ENCODE data around the gene HTATSF1.

The HTATSF1 gene

GRCh38 chrX:136491832-136492231 lies 5.6 kb upstream of the HTATSF1 start:
- no peak for DNase-seq

DNA sequence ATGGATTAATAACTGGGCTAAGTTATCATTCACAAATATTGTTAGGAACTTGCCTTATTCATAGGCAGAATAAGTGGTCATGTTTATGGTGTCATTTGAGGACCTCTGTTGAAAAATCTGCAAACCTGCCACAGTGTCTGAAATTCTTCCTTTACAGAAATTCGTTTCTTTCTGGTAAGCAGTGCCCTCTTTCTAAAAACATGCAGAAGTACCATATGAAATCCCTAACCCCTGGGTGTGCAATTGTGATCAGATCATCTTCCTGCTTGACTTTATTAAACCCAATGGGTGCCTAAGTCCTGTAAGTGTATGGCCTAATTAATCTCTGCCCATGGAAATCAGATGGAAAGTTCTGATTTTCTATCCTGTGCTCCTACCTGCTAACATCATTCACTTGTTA lies 4.4 kb upstream of the HTATSF1 start:
- DNase-seq: no peak

DNA sequence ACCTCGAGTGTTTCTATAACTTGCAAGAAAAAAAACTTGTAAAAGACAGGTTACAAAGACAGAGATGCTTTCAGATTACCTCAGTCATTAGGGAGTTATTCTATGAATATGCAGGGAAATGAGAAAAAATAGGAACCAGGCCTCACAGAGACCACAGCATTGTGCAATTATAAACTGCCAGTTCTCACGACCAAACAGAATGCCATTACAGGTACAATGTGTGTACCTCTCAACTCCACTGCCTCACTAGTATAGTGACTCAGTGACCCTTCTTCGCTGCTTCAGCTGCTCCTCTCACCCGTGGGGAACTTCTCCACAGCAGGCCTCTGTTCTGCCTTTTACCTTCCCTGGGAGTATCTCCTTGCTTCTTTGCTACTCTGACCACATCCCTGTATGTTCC lies 2.3 kb upstream of the HTATSF1 start:
- no peak for DNase-seq

DNA sequence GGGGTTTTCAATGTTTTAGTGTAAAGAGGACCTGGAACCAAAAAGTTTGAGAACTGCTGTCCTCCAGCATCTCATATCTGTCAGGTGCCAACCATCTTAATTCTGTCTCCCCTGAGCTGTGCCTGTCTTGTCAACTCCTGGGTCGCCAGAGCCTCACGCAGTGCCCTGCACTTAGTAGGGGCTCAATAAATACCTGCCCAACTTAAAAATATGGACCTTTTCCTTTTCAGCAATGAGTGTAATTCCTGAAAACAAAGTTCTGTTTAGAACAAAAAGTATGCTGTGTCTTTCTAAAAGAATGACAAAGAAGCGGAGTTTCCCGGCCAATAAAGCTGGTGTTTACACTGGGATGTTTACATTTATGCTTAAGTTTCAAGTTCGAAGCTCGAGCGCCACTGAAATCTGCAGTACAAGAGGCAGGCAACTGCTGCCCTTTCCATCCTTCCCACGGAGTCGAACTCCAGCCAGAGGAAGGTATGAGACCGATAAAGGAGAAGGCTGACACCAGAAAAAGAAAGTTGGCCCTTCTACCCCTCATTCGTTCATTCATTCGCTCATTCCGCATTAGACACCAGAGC lies 1.1 kb upstream of the HTATSF1 start:
- no peak for DNase-seq

- peak; percentile 84 for DNase-seq
These were observed 432 bp upstream of the HTATSF1 start for GRCh38 chrX:136496764-136497555.

GRCh38 chrX:136519069-136519468 lies 21.7 kb downstream of the HTATSF1 start:
- DNase-seq: no peak

DNA sequence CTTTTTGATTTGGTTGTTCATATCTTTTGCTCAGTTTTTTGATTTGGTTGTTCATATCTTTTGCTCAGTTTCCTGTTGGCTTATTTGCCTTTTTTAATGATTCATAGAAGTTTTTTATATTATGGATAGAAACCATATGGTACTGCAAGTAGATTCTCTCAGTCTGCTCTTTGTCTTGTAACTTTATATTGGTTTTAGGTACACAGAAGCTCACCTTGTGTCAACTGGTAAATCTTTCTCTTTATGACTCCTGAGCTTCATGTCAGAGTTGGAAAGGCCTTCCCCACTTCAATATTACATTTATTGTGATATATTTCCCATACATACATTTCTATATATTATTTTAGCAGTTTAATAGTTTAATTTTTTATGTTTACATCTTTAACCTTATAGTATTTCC lies 26.4 kb downstream of the HTATSF1 start:
- no peak for DNase-seq

DNA sequence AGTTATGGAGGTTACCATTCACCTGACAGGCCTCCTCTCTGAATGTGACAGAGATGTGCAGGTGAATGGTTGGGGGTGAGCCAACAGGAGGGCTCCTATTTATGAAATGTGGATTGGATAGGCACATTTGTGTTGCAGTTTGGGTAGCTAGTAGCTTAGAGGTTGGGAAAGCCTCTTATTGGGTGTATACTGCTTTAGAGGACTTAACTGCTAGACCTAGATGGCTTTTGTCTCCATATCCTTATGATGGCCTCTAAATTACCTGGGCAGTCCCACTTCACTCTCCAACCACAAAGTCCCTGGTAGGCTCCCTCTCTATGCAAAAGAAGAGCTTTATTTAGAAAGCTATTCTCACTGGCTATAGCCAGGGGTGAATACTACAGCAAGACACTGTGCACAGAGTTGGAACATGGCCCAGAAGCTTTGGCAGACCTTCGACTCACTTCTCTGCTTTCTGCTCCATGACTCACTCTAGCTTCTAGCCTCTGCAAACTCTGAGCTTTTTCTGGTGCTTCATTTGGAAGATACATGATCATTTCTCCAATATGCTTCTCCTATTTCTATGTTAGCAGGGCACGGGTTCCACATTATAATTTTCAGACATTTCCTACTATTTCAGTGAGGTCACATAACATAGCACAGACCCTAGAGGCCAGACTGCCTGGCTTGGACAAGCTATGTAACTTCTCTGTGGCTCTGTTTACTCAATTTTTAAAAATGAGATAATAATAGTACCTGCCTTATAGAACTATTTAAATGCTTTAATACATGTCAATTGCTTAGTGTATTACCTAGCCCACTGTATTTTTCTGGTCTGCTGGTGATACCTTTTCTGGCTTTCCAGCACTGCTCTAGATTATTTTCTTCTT lies 28.6 kb downstream of the HTATSF1 start:
- DNase-seq: no peak

DNA sequence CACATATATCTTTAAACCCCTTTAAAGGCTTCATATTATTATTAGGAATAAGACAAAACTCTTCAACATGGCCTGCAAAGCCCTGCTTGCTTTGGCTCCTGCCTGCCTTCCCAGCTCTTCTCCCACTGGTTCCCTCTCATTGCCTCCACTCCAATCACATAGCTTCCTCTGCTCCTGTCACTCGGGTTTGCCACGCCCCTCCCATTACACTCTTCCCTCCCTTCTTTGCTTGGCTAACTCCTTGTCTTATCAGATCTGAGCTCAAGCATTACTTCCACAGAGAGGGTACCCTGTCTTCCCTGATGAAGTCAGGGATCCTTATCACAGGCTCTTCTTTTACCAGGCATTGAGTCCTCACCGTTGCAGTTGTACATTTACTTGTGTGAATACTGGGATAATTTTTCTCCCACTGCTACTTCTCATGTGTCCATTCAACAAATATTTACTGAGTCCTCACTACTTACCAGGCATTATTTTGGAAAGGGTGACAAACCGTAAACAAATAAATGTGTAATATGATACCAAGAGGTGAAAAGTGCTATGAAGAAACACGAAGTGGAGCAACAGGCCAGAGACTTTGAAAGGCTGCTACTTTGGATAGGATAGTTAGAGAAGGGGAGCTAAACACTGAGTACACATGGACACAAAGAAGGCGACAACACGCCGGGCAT lies 31.4 kb downstream of the HTATSF1 start:
- DNase-seq: no peak

DNA sequence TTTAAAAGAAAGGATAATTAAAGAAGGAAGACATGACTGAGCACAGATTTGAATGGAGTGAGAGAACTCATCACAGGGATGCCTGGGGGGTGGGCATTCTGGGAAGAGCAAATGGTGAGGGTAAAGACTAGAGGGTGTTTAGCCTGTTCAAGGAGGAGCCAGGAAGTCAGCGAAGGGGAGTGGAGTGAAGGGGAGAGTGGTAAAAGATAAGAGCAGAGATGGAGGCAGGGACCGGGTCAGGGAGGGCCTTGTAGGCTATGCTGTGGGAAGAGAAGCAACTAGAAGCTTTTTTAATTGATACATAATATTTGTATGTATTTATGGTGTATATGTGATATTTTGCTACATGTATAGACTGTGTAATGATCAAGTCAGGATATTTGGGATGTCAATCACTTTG lies 32.4 kb downstream of the HTATSF1 start:
- no peak for DNase-seq

- no peak for DNase-seq
These were observed 34.6 kb downstream of the HTATSF1 start, which contains the start of gene VGLL1 for GRCh38 chrX:136531951-136532350. Gene VGLL1, plus strand, starts transcription at chrX:136532215. Its CDS starts 3,806 bp downstream, at chrX:136536021.

GRCh38 chrX:136534131-136534530 lies 36.7 kb downstream of the HTATSF1 start:
- DNase-seq: no peak

DNA sequence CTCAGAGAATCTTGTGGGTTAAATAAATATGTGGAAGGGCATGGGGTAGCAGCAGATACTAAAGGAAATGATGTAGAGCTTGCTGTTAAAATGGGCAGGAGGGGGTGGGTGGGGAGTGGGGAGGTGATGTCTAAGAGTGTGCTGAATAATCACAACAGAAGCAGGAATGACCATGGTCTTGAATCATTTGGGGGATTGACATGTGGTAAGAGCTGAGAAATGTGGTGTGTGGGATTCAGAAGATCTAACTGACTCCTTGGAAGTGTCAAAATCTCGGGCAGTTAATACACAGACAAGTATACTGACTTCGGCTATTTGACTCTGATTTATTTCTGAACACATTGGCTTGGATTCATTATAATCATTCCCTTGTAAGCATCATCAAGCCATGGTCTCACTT lies 41.4 kb downstream of the HTATSF1 start:
- DNase-seq: no peak

GRCh38 chrX:136540226-136540625 lies 42.8 kb downstream of the HTATSF1 start:
- no peak for DNase-seq

DNA sequence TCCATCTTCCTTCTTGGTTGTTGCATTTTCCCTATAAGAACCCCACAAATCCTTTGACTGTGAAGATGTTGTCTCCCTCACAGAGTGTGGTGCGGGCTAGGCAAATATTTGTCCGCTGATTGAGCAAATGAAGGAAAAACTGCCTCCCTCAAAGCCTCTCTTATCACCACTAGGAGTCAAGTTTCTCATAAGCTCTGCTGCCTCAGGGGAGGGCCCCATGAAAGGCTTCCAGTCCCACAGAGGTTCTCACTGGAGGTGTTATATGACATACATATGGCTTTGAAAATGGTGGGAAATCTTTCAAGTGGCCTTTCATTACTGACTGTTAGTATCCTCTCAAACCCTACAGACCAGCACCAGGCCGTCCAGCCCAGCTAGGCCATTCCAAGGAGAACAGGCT lies 43.9 kb downstream of the HTATSF1 start:
- DNase-seq: no peak

GRCh38 chrX:136542281-136542680 lies 44.9 kb downstream of the HTATSF1 start:
- no peak for DNase-seq

DNA sequence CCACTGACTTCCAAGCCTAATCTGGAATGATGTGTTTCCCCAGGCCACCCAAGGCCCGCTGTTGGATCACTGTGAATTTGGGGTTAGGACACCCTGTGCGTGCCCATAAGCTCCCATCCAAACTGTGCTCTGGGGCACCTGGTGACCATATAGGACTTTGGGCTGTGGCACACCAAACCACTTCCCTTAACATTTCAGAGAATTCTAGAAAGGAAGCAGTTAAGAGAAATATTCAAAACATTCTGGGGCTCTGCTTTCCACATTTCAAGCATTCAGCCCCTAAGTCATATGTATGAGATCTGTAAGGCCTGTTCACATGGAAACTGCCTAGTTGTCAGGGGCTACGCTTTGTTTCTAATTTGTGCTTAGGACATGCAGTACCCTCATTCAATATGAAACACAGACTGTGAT lies 49.0 kb downstream of the HTATSF1 start:
- DNase-seq: no peak

DNA sequence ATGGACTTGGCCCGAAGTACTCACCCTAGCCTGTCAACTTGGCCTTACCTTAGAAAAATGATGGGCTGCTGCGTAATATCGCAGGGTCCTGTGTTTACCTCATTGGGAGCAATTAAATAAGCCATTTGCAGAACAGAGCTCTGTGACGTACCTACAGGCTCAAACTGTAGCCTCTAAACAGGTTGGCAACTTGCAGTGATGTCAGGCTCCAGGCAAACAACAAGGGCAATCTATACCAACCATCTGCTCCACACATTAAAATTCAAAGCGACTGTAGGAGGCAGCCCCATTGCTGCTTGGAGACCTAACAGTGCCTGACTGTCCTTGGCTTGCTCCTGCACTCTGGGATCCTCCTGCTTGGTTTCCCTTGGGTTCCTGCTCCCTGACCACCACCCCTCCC lies 51.8 kb downstream of the HTATSF1 start:
- DNase-seq: no peak

DNA sequence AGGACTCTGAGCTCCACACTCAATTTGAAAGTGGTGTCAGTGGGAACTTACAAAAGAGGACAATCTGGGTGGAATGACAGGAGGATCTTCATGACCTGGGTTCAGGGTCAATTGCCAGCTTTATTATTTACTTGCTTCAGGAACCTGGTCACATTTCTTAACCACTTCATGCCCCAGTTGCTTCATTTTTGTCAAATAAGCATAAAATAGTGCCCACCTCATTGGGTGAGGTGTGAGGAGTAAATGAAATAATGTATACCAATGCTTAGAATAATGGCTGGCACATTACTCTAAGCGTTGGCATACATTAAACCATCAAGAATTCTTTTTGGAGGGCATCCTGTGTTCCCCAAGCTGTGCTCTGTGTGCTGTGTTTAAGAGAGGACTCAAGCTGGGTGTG lies 54.0 kb downstream of the HTATSF1 start:
- no peak for DNase-seq

DNA sequence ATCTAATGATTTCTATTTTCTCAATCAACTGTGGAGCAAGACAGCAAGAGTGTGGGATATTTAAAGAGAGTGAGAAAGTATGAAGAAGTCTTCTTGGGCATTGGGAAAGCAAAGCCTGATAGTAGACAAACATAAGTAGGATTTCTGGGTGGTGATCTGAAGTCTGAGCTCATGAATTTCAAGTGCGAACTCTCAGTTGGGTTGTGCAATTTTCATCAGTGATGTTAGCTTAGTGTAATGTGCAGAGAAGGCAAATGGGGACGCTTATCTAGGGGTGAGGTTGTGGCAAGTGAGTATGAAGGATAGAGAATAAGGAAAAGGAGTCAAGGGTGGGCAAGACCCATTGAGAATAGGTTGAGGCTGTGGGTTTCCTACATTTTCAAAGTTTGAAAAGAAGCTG lies 58.3 kb downstream of the HTATSF1 start:
- DNase-seq: no peak
